Measurements from ENCODE around the gene INPP5K.

DNA sequence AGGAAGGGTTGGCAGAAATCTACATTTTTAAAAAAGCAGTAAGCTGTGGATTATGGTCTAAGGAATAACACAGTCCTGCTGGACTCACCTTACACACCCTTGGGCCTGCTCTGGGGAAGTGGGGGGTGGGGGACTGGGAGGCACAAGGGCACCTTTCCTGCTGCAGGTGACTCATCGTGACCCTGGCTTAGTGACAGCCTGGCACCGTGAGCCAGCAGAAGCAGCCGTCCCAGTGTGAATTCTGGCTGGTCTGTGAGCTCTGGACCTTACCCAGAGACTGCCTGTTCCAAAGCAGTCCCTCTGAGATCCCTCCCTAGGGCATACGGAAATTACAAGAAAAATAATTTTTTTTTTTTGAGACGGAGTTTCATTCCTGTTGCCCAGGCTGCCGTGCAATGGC lies 56.2 kb downstream of the INPP5K start:
- TF ChIP-seq POLR2AphosphoS5 (IDR thresholded peaks at IDR 0.05): peak in 1 of 3 donors; percentile 25
- TF ChIP-seq POLR2A (IDR thresholded peaks at IDR 0.05): no peak
